ENCODE data around the gene C16orf95.
A peak's percentile ranks its signal among the peaks of the same experiment; 100 is the strongest.

Gene C16orf95

GRCh38 chr16:87345726-87346424 lies 28.7 kb upstream of the C16orf95 start:
- Histone ChIP-seq H3K9me3 (ENCODE audit: insufficient read depth, low read length) (no peaks in the 10 kb centered on the region), H3K4me3 (ENCODE audit: insufficient read length, low read depth) (no peak overlapping the region), H3K9ac (ENCODE audit: insufficient read length, low read depth) (no peak overlapping the region), H3K27me3 (ENCODE audit: insufficient read depth, insufficient read length) (no peaks in the 10 kb centered on the region), H3K36me3 (ENCODE audit: insufficient read depth, insufficient read length, low read length) (peaks cover 59% of the 10 kb centered on the region), H3K4me1 (ENCODE audit: insufficient read depth, insufficient read length) (peaks cover 13% of the 10 kb centered on the region)
- no peak for DNase-seq (ENCODE audit: low read depth, low spot score)
- no peak for TF ChIP-seq YY1 (IDR thresholded peaks at IDR 0.05; ENCODE audit: insufficient read depth, insufficient read length)
- no peak for TF ChIP-seq SUZ12 (IDR thresholded peaks at IDR 0.05; ENCODE audit: extremely low read depth, insufficient read depth, insufficient read length)
- no peak for TF ChIP-seq ZNF274 (IDR thresholded peaks at IDR 0.05; ENCODE audit: low read depth, low read length)

- Histone ChIP-seq H3K27me3 (ENCODE audit: insufficient read depth, insufficient read length) (no peaks in the 10 kb centered on the region), H3K9ac (ENCODE audit: insufficient read length, low read depth) (peak overlapping the region; percentile 53), H3K36me3 (ENCODE audit: insufficient read depth, insufficient read length, low read length) (peaks cover 63% of the 10 kb centered on the region), H3K9me3 (ENCODE audit: insufficient read depth, low read length) (no peaks in the 10 kb centered on the region), H3K4me1 (ENCODE audit: insufficient read depth, insufficient read length) (peaks cover 13% of the 10 kb centered on the region), H3K4me3 (ENCODE audit: insufficient read length, low read depth) (no peak overlapping the region)
- TF ChIP-seq SUZ12 (IDR thresholded peaks at IDR 0.05; ENCODE audit: extremely low read depth, insufficient read depth, insufficient read length), result no peak
- TF ChIP-seq YY1 (IDR thresholded peaks at IDR 0.05; ENCODE audit: insufficient read depth, insufficient read length), result no peak
- DNase-seq (ENCODE audit: low read depth, low spot score), result no peak
These were observed 27.9 kb upstream of the C16orf95 start for GRCh38 chr16:87344931-87345631.

GRCh38 chr16:87344165-87344930 lies 27.2 kb upstream of the C16orf95 start:
- Histone ChIP-seq H3K4me1 (ENCODE audit: insufficient read depth, insufficient read length) (peaks cover 13% of the 10 kb centered on the region), H3K36me3 (ENCODE audit: insufficient read depth, insufficient read length, low read length) (peaks cover 65% of the 10 kb centered on the region), H3K27me3 (ENCODE audit: insufficient read depth, insufficient read length) (no peaks in the 10 kb centered on the region), H3K9me3 (ENCODE audit: insufficient read depth, low read length) (no peaks in the 10 kb centered on the region), H3K9ac (ENCODE audit: insufficient read length, low read depth) (peak overlapping the region; percentile 34), H3K4me3 (ENCODE audit: insufficient read length, low read depth) (no peak overlapping the region)
- TF ChIP-seq ZNF274 (IDR thresholded peaks at IDR 0.05; ENCODE audit: low read depth, low read length) (no peak), SUZ12 (IDR thresholded peaks at IDR 0.05; ENCODE audit: extremely low read depth, insufficient read depth, insufficient read length) (no peak), YY1 (IDR thresholded peaks at IDR 0.05; ENCODE audit: insufficient read depth, insufficient read length) (no peak)
- no peak for DNase-seq (ENCODE audit: low read depth, low spot score)

GRCh38 chr16:87343753-87344050 lies 26.5 kb upstream of the C16orf95 start:
- Histone ChIP-seq H3K9ac (ENCODE audit: insufficient read length, low read depth) (no peak overlapping the region), H3K36me3 (ENCODE audit: insufficient read depth, insufficient read length, low read length) (peaks cover 68% of the 10 kb centered on the region), H3K27me3 (ENCODE audit: insufficient read depth, insufficient read length) (no peaks in the 10 kb centered on the region), H3K4me1 (ENCODE audit: insufficient read depth, insufficient read length) (peaks cover 13% of the 10 kb centered on the region), H3K9me3 (ENCODE audit: insufficient read depth, low read length) (no peaks in the 10 kb centered on the region), H3K4me3 (ENCODE audit: insufficient read length, low read depth) (no peak overlapping the region)
- TF ChIP-seq YY1 (IDR thresholded peaks at IDR 0.05; ENCODE audit: insufficient read depth, insufficient read length), result no peak
- TF ChIP-seq SUZ12 (IDR thresholded peaks at IDR 0.05; ENCODE audit: extremely low read depth, insufficient read depth, insufficient read length), result no peak
- no peak for TF ChIP-seq ZNF274 (IDR thresholded peaks at IDR 0.05; ENCODE audit: low read depth, low read length)
- no peak for DNase-seq (ENCODE audit: low read depth, low spot score)

GRCh38 chr16:87342978-87343752 lies 26.0 kb upstream of the C16orf95 start:
- H3K9me3 ChIP-seq (ENCODE audit: insufficient read depth, low read length), result no peaks in the 10 kb centered on the region
- H3K4me1 ChIP-seq (ENCODE audit: insufficient read depth, insufficient read length), result peaks cover 13% of the 10 kb centered on the region
- no peak overlapping the region for H3K9ac ChIP-seq (ENCODE audit: insufficient read length, low read depth)
- TF ChIP-seq SUZ12 (IDR thresholded peaks at IDR 0.05; ENCODE audit: extremely low read depth, insufficient read depth, insufficient read length), result no peak
- TF ChIP-seq YY1 (IDR thresholded peaks at IDR 0.05; ENCODE audit: insufficient read depth, insufficient read length), result no peak
- TF ChIP-seq ZNF274 (IDR thresholded peaks at IDR 0.05; ENCODE audit: low read depth, low read length), result no peak
- peaks cover 67% of the 10 kb centered on the region for H3K36me3 ChIP-seq (ENCODE audit: insufficient read depth, insufficient read length, low read length)
- H3K27me3 ChIP-seq (ENCODE audit: insufficient read depth, insufficient read length), result no peaks in the 10 kb centered on the region
- no peak overlapping the region for H3K4me3 ChIP-seq (ENCODE audit: insufficient read length, low read depth)
- DNase-seq (ENCODE audit: low read depth, low spot score), result no peak

GRCh38 chr16:87342504-87342903 lies 25.3 kb upstream of the C16orf95 start:
- TF ChIP-seq ZNF274 (IDR thresholded peaks at IDR 0.05; ENCODE audit: low read depth, low read length) (no peak), SUZ12 (IDR thresholded peaks at IDR 0.05; ENCODE audit: extremely low read depth, insufficient read depth, insufficient read length) (no peak), YY1 (IDR thresholded peaks at IDR 0.05; ENCODE audit: insufficient read depth, insufficient read length) (no peak)
- Histone ChIP-seq H3K4me1 (ENCODE audit: insufficient read depth, insufficient read length) (peaks cover 13% of the 10 kb centered on the region), H3K9ac (ENCODE audit: insufficient read length, low read depth) (no peak overlapping the region), H3K27me3 (ENCODE audit: insufficient read depth, insufficient read length) (no peaks in the 10 kb centered on the region), H3K9me3 (ENCODE audit: insufficient read depth, low read length) (no peaks in the 10 kb centered on the region), H3K36me3 (ENCODE audit: insufficient read depth, insufficient read length, low read length) (peaks cover 64% of the 10 kb centered on the region), H3K4me3 (ENCODE audit: insufficient read length, low read depth) (no peak overlapping the region)
- no peak for DNase-seq (ENCODE audit: low read depth, low spot score)

Measured in NT2/D1 (cell line).